Activated T-cell treated with anti-CD3 and anti-CD28 coated beads for 4 hours (primary cell): ENCODE results near the gene DBT.
A peak's percentile ranks its signal among the peaks of the same experiment; 100 is the strongest.
"Not testable (repeated sequence)": the region's sequence is repeated elsewhere in the genome, so short reads cannot be mapped to it uniquely, and the experiment has no call there.

Experiments used
- DNase-seq: peaks from one replicate; pipeline ENCODE4 v3.0.0-alpha.2; 2020

DBT gene

GRCh38 chr1:100249537-100250257, at the start of gene DBT:
Gene DBT (minus strand): TSS chr1:100249834. CDS start chr1:100249820, 14 bp downstream.
- DNase-seq = peak; percentile 84

- DNase-seq = no peak
Measured at GRCh38 chr1:100298512-100298911, 48.9 kb upstream of the DBT start.

- not testable (repeated sequence) for DNase-seq
Measured at GRCh38 chr1:100296997-100297396, 47.4 kb upstream of the DBT start.

- no peak for DNase-seq
Measured at GRCh38 chr1:100296140-100296539, 46.5 kb upstream of the DBT start.

- no peak for DNase-seq
Measured at GRCh38 chr1:100292711-100293110, 43.1 kb upstream of the DBT start.

- DNase-seq = no peak
Measured at GRCh38 chr1:100290291-100290690, 40.7 kb upstream of the DBT start.

- no peak for DNase-seq
Measured at GRCh38 chr1:100287162-100287561, 37.5 kb upstream of the DBT start.

GRCh38 chr1:100284591-100284990, 35.0 kb upstream of the DBT start:
- DNase-seq = no peak

GRCh38 chr1:100279954-100280682, 30.5 kb upstream of the DBT start:
- DNase-seq = no peak

- no peak for DNase-seq
Measured at GRCh38 chr1:100279358-100279923, 29.8 kb upstream of the DBT start.

GRCh38 chr1:100277866-100278265, 28.2 kb upstream of the DBT start:
- DNase-seq = peak; percentile 19

GRCh38 chr1:100268202-100268601, 18.6 kb upstream of the DBT start:
- no peak for DNase-seq

- no peak for DNase-seq
Measured at GRCh38 chr1:100267284-100267683, 17.6 kb upstream of the DBT start.

- no peak for DNase-seq
Measured at GRCh38 chr1:100266741-100267140, 17.1 kb upstream of the DBT start.

GRCh38 chr1:100265931-100266740, 16.5 kb upstream of the DBT start, which contains the start of gene RTCA:
Gene RTCA (plus strand): TSS chr1:100266216. CDS start chr1:100266376, 160 bp downstream.
- DNase-seq = peak; percentile 89

GRCh38 chr1:100265562-100265930, 15.9 kb upstream of the DBT start:
- no peak for DNase-seq

- not testable (repeated sequence) for DNase-seq
Measured at GRCh38 chr1:100264081-100264480, 14.4 kb upstream of the DBT start.

GRCh38 chr1:100261686-100262085, 12.1 kb upstream of the DBT start:
- no peak for DNase-seq

- DNase-seq = not testable (repeated sequence)
Measured at GRCh38 chr1:100258427-100258826, 8.8 kb upstream of the DBT start.

- DNase-seq = not testable (repeated sequence)
Measured at GRCh38 chr1:100256273-100256672, 6.6 kb upstream of the DBT start.

- DNase-seq = no peak
Measured at GRCh38 chr1:100253552-100253951, 3.9 kb upstream of the DBT start.

GRCh38 chr1:100252901-100253300, 3.3 kb upstream of the DBT start:
- no peak for DNase-seq

- no peak for DNase-seq
Measured at GRCh38 chr1:100250807-100251206, 1.2 kb upstream of the DBT start.
